Activated CD4-positive, alpha-beta T cell treated with anti-CD3 and anti-CD28 coated beads for 1 hour (primary cell): ENCODE results near the gene TBC1D24.
"Not testable (repeated sequence)": the region's sequence is repeated elsewhere in the genome, so short reads cannot be mapped to it uniquely, and the experiment has no call there.

Experiments
- DNase-seq: peaks from one replicate; pipeline ENCODE4 v3.0.0-alpha.2; 2020

TBC1D24 gene

GRCh38 chr16:2518823-2519710 is 44.1 kb downstream of the TBC1D24 start:
- DNase-seq: no peak

- DNase-seq: no peak
Measured at GRCh38 chr16:2519711-2520080, 44.8 kb downstream of the TBC1D24 start.

GRCh38 chr16:2520097-2520783 is 45.3 kb downstream of the TBC1D24 start, which contains the start of gene AMDHD2:
TSS of gene AMDHD2 (plus strand) at chr16:2520371. CDS start at chr16:2520459, 88 bp downstream.
- peak; percentile 82 for DNase-seq

DNA sequence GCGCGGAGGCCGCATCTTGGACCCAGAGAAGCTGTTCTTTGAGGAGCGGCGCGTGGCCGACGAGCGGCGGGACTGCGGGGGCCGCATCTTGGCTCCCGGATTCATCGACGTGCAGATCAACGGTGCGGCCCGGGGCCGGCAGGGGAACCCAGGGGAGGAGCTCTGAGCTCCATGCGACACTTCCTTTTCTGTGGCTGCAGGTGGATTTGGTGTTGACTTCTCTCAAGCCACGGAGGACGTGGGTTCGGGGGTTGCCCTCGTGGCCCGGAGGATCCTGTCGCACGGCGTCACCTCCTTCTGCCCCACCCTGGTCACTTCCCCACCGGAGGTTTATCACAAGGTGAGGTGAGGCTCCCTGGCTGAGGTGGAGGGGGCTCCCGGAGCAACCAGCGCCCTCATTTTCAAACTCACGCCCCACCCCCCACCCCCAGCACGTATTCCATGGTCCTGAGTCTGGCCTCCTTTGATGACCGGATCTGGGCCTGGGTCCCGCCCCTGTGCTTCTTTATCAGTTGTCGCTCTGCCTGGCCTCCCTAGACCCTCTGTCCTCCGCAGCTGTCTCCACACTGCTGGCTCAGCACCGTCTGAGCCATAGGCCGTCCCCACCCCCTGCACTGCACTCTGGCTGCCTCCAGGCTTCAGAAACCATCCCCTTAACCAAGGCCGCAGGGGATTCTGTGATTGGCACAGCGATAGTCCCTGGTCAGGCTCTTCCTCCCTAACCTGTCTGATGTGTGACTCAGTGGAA is 46.0 kb downstream of the TBC1D24 start:
- DNase-seq: peak; percentile 33

GRCh38 chr16:2523801-2524231 is 48.9 kb downstream of the TBC1D24 start:
- DNase-seq: no peak

- no peak for DNase-seq
Measured at GRCh38 chr16:2524339-2524938, 49.5 kb downstream of the TBC1D24 start.

- DNase-seq: no peak
Measured at GRCh38 chr16:2526135-2526534, 51.2 kb downstream of the TBC1D24 start.

- no peak for DNase-seq
Measured at GRCh38 chr16:2527071-2527783, 52.3 kb downstream of the TBC1D24 start.

- DNase-seq: no peak
Measured at GRCh38 chr16:2527784-2528100, 52.8 kb downstream of the TBC1D24 start.

- no peak for DNase-seq
Measured at GRCh38 chr16:2528161-2529060, 53.5 kb downstream of the TBC1D24 start.

DNA sequence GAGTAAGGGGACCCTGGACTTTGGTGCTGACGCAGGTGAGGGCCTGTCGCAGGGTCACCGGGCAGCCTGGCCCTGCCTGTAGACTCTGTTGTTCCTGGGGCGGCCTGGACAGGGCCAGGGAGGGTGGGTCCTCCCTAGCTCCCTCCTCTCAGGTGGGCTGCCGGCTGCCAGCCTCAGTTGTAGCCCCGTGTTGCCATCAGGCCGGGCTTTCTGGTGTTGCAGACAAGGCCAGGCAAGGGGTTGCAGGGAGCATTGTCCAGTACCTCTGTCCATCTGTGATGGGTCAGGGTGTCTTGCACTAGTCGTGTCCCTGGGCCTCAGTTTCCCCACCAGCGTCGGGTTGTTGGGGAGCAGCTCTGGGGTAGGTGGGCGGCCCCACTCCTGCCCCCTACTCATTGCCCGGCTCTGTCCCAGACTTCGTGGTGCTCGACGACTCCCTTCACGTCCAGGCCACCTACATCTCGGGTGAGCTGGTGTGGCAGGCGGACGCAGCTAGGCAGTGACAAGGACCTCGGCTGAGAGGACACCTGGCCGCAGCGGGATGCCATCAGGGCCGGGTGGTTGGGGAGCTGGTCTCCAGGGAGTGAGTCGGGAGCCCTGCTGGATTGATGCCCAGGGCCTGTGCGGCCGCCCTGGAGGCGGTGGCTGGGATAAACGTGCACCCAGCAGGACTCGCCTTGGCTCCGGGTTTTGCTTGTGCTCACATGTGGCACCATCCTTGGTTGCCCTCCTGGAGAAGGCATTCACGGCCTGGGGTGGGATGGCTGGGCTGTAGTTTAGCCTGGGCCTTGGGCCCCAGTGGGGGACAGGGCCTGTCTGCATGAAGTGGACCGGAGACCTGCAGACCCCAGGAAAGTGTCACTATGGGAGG is 54.4 kb downstream of the TBC1D24 start:
- DNase-seq: no peak

DNA sequence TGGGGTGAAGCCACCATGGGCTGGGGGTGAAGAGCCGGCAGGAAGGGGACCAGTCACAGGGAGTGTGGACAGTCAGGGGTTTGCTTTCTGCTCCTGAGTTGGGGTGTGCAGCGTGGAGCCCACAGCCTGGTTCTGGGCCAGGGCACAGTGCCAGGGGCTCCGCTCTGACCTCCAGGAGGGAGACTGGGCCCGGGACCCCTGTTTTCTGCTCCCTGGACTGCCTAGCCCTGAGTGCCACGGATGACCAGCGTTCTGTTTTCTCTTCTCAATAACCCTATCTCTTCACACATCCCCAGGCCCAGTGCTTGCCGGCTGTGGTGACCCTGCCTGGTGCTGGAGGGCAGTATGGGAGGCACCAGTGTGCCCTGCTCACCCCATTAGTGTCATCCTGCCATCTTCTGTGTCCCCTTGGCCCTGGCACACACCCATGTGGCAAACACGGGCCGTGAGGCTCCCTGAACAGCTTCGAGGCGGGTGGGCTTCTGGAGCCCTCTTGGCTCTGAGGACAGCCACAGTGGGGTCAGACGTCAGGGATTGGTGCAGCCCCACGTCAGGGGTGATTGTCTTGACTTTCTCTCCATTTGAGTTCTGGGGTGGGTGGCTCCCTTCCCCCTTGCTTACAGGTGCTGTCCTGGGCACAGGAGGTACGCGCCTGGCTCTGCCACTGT is 55.2 kb downstream of the TBC1D24 start:
- DNase-seq: no peak

DNA sequence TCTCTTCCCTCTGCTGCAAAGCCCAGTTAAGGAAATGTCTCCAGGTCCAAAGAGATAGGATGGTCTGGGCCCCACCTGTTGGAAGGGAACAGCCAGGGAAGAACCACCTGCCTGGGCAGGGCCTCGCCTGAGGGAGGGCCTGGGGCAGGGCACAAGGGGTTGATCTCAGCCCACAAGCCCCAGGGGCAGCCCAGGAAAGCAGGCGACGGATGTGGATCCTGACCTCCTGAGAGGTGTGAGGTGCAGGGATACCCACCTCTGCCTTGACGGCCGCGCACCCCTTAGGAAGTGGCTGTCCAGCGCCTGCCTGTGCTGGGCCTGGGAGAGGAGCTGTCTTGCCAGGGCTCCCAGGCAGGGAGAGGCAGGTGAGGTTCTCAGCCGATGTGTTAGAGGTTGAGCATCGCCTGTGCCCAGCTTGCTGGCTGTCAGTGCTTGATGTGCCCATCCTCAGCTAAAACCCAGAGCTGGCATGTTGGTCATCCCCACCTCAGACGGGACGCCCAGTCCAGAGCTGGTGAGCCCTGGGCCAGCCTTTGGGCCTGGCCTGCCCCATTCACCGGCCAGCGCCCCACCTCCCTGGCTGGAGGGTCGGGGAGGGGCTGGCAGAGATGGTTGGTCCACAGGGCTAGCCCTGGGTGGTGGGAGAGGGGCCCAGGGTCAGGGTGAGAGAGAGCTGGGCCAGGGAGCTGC is 55.8 kb downstream of the TBC1D24 start:
- DNase-seq: no peak

DNA sequence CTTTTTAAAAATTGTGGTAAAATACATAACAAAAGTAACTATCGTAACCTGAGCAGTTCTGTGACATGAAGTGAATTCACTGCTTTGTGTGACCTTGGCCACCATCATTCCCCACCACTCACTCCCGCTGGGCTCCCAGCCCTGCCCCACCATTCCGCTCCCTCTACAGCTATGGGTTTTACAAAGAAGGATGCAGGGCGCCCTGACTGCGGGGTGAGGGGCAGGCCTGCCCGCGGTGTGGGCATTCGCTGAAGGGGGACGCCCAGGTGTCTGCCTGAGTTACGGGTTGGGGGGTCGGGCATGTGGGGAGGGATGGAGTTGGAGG is 56.4 kb downstream of the TBC1D24 start, which contains the start of gene CEMP1:
CEMP1 (minus strand) TSS at position 38 of the 325 bp plus-strand sequence. CDS start 335 bp downstream, outside the sequence.
- DNase-seq: no peak

GRCh38 chr16:2531696-2532493 is 57.0 kb downstream of the TBC1D24 start:
- peak; percentile 93 for DNase-seq

- DNase-seq: no peak
Measured at GRCh38 chr16:2532494-2533141, 57.7 kb downstream of the TBC1D24 start.

- DNase-seq: not testable (repeated sequence)
Measured at GRCh38 chr16:2533142-2533755, 58.3 kb downstream of the TBC1D24 start.
